Measurements from ENCODE around the gene KRTAP4-1. TPM values are rescaled to one million over a fixed set of nuclear protein-coding genes. Genes with fewer than 3 reads are reported as not detected.

Gene KRTAP4-1
- not detected in 2 replicates for total RNA-seq

DNA sequence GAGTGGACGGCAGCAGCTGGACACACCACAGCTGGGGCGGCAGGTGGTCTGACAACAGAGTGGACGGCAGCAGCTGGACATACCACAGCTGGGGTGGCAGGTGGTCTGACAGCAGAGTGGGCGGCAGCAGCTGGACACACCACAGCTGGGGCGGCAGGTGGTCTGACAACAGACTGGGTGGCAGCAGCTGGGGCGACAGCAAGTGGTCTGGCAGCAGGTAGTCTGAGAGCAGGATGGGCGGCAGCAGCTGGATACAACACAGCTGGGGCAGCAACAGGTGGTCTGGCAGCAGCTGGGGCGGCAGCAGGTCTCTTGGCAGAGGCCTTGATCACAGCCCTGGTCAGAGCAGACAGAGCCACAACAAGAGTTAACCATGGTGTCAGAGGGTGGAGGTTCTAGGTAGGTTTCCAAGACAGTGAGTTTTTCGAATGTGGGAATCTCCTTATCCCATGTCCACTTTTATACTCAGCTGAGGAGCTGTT is at the start of gene KRTAP4-1:
KRTAP4-1 (minus strand) TSS at position 432 of the 482 bp plus-strand sequence; CDS start at position 375, 57 bp downstream.

DNA sequence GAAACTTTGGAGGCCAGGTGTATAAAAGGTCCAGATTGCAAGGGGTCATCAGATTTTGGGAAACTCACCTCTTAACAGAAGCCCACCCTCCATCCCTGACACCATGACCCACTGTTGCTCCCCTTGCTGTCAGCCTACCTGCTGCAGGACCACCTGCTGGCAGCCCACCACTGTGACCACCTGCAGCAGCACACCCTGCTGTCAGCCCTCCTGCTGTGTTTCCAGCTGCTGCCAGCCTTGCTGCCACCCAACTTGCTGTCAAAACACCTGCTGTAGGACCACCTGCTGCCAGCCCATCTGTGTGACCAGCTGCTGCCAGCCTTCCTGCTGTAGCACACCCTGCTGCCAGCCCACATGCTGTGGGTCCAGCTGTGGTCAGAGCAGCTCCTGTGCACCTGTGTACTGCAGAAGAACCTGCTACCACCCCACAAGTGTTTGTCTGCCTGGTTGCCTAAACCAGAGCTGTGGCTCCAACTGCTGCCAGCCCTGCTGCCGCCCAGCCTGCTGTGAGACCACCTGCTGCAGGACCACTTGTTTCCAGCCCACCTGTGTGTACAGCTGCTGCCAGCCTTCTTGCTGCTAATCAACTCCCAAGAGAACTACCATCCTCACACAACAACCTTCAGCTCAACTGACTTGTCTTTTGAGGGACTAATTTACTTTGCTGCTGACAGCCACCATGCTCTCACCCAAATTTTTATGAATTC is 47.8 kb upstream of the KRTAP4-1 start, which contains the start of gene KRTAP9-3:
KRTAP9-3 (plus strand) TSS at position 51 of the 707 bp plus-strand sequence; CDS start at position 104, 53 bp downstream.

DNA sequence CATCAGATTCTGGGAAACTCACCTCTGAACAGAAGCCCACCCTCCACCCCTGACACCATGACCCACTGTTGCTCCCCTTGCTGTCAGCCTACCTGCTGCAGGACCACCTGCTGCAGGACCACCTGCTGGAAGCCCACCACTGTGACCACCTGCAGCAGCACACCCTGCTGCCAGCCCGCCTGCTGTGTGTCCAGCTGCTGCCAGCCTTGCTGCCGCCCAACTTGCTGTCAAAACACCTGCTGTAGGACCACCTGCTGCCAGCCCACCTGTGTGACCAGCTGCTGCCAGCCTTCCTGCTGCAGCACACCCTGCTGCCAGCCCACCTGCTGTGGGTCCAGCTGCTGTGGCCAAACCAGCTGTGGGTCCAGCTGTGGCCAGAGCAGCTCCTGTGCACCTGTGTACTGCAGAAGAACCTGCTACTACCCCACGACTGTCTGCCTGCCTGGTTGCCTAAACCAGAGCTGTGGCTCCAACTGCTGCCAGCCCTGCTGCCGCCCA is 41.9 kb upstream of the KRTAP4-1 start, which contains the start of gene KRTAP9-2:
KRTAP9-2 (plus strand) TSS at position 51 of the 498 bp plus-strand sequence; CDS start at position 58, 7 bp downstream.

DNA sequence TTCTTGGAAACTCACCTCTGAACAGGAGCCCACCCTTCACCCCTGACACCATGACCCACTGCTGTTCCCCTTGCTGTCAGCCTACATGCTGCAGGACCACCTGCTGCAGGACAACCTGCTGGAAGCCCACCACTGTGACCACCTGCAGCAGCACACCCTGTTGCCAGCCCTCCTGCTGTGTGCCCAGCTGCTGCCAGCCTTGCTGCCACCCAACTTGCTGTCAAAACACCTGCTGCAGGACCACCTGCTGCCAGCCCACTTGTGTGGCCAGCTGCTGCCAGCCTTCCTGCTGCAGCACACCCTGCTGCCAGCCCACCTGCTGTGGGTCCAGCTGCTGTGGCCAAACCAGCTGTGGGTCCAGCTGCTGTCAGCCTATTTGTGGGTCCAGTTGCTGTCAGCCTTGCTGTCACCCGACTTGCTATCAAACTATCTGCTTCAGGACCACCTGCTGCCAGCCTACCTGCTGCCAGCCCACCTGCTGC is 5.2 kb upstream of the KRTAP4-1 start, which contains the start of gene KRTAP9-1:
KRTAP9-1 (plus strand) TSS at position 51 of the 482 bp plus-strand sequence; CDS start at position 51, 0 bp downstream.

DNA sequence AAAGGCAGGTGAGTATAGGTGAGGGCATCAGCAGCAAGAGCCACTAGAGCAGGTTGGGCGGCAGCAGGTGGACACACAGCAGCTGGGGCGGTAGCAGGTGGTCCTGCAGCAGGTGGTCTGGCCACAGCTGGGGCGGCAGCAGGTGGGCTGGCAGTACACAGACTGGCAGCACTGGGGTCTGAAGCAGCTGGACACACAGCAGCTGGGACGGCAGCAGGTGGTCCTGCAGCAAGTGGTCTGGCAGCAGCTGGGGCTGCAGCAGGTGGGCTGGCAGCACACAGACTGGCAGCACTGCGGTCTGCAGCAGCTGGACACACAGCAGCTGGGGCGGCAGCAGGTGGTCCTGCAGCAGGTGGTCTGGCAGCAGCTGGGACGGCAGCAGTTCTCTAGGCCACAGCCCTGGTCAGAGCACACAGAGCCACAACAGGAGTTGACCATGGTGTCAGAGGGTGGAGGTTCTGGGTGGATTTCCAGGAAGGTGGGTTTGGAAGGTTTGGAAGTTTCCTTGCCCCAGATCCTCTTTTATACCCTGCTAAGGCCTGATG is 6.9 kb downstream of the KRTAP4-1 start, which contains the start of gene KRTAP4-2:
KRTAP4-2 (minus strand) TSS at position 495 of the 545 bp plus-strand sequence; CDS start at position 438, 57 bp downstream.

DNA sequence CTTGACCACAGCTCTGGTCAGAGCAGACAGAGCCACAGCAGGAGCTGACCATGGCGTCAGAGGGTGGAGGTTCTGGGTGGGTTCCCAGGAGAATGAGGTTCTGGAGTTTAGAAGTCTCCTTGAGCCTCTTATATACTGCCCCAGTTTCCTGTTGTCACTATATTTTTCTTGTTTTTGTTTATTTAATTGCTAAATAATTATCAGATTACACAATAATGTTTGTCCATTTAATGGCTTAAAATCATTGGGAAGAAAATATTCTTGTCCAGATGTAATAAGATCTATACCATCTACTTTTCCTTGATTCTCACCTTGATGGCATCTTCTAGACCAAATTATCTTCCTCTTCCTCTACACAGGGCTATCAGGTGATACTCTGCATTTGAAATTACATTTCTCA is 16.6 kb downstream of the KRTAP4-1 start, which contains the start of gene KRTAP4-3:
KRTAP4-3 (minus strand) TSS at position 101 of the 400 bp plus-strand sequence; CDS start at position 52, 49 bp downstream.

DNA sequence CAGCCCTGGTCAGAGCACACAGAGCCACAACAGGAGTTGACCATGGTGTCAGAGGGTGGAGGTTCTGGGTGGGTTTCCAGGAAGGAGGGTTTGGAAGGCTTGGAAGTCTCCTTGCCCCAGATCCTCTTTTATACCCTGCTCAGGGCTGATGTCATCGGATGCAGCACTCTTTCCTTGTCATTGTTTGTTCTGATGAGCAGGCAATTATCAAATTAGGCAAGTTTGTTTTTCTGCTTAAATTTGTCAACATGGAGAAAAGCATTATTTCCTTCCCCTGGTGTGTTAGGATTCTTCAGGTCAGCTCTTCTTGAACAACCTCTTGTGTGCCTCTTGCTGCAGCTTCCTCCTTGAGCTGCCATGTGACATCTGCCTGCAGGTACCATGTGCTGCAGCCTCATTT is 24.1 kb downstream of the KRTAP4-1 start, which contains the start of gene KRTAP4-4:
KRTAP4-4 (minus strand) TSS at position 101 of the 400 bp plus-strand sequence; CDS start at position 44, 57 bp downstream.

DNA sequence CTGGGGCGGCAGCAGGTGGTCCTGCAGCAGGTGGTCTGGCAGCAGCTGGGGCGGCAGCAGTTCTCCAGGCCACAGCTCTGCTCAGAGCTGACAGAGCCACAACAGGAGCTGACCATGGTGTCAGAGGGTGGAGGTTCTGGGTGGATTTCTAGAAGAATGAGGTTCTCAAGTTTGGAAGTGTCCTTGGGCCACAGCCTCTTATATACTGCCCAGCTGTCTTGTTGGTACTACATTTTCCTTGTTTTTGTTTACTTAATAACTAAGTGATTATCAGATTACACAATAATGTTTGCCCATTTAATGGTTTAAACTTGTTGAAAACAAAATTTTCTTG is 35.1 kb downstream of the KRTAP4-1 start, which contains the start of gene KRTAP4-5:
KRTAP4-5 (minus strand) TSS at position 174 of the 334 bp plus-strand sequence; CDS start at position 116, 58 bp downstream.

DNA sequence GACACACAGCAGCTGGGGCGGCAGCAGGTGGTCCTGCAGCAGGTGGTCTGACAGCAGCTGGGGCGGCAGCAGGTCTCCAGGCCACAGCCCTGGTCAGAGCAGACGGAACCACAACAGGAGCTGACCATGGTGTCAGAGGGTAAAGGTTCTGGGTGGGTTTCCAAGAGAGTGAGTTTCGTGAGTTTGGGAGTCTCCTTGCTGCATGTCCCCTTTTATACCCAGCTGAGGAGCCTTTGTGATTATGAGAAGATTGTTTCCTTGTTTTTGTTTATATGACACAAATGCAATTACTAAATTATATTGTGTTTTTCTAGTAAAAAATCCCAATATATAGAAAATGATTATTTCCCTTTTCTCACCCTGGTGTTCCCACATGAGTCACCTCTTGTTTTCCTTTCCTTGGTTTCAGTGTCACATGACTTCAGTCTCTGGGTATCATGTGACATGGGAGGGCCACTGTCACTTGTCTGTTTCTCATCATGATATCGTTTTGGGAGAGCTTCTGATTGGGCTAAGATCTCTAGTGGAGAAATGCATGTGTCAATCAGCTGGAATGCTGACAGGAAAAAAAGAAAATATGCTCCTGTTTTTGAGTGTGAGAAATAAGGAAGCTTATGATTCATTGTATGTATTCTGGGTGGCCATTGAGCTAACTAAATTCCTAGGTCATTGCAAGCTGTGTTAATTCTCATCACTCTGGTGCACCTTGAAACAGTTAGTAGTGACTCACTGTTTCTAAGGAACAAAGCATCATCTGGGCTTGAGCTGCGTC is 44.2 kb downstream of the KRTAP4-1 start, which contains the start of gene KRTAP4-6:
KRTAP4-6 (minus strand) TSS at position 185 of the 772 bp plus-strand sequence; CDS start at position 128, 57 bp downstream.

Other genes starting within 250 kb of the KRTAP4-1 start
- not detected in 2 replicates for gene KRT23, start 247.3 kb downstream of the KRTAP4-1 start, total RNA-seq
- not detected in 2 replicates for gene KRT39, start 218.0 kb downstream of the KRTAP4-1 start, total RNA-seq
- gene KRT40, start 200.6 kb downstream of the KRTAP4-1 start, total RNA-seq: not detected in 2 replicates
- gene KRTAP3-3, start 190.7 kb downstream of the KRTAP4-1 start, total RNA-seq: not detected in 2 replicates
- gene KRTAP3-2, start 185.0 kb downstream of the KRTAP4-1 start, total RNA-seq: not detected in 2 replicates
- not detected in 2 replicates for gene KRTAP3-1, start 175.8 kb downstream of the KRTAP4-1 start, total RNA-seq
- gene KRTAP1-5, start 157.7 kb downstream of the KRTAP4-1 start, total RNA-seq: not detected in 2 replicates
- gene KRTAP1-4, start 154.7 kb downstream of the KRTAP4-1 start, total RNA-seq: not detected in 2 replicates
- gene KRTAP1-3, start 150.0 kb downstream of the KRTAP4-1 start, total RNA-seq: not detected in 2 replicates
- gene KRTAP1-1, start 143.5 kb downstream of the KRTAP4-1 start, total RNA-seq: not detected in 2 replicates
- gene KRTAP2-1, start 137.6 kb downstream of the KRTAP4-1 start, total RNA-seq: not detected in 2 replicates
- not detected in 2 replicates for gene KRTAP2-2, start 129.7 kb downstream of the KRTAP4-1 start, total RNA-seq
- not detected in 2 replicates for gene KRTAP2-3, start 124.8 kb downstream of the KRTAP4-1 start, total RNA-seq
- gene KRTAP2-4, start 119.0 kb downstream of the KRTAP4-1 start, total RNA-seq: not detected in 2 replicates
- gene KRTAP4-7, start 100.8 kb downstream of the KRTAP4-1 start, total RNA-seq: not detected in 2 replicates
- not detected in 2 replicates for gene KRTAP4-8, start 86.8 kb downstream of the KRTAP4-1 start, total RNA-seq
- not detected in 2 replicates for gene KRTAP4-16, start 82.7 kb downstream of the KRTAP4-1 start, total RNA-seq
- not detected in 2 replicates for gene KRTAP4-9, start 79.5 kb downstream of the KRTAP4-1 start, total RNA-seq
- not detected in 2 replicates for gene KRTAP4-11, start 66.5 kb downstream of the KRTAP4-1 start, total RNA-seq
- gene KRTAP4-12, start 60.7 kb downstream of the KRTAP4-1 start, total RNA-seq: not detected in 2 replicates
- not detected in 2 replicates for gene KRTAP4-6, start 44.4 kb downstream of the KRTAP4-1 start, total RNA-seq
- not detected in 2 replicates for gene KRTAP4-5, start 35.1 kb downstream of the KRTAP4-1 start, total RNA-seq
- gene KRTAP4-4, start 24.2 kb downstream of the KRTAP4-1 start, total RNA-seq: not detected in 2 replicates
- gene KRTAP4-3, start 16.7 kb downstream of the KRTAP4-1 start, total RNA-seq: not detected in 2 replicates
- not detected in 2 replicates for gene KRTAP4-2, start 6.7 kb downstream of the KRTAP4-1 start, total RNA-seq
- not detected in 2 replicates for gene KRTAP9-1, start 5.0 kb upstream of the KRTAP4-1 start, total RNA-seq
- not detected in 2 replicates for gene KRTAP9-2, start 41.7 kb upstream of the KRTAP4-1 start, total RNA-seq
- not detected in 2 replicates for gene KRTAP9-3, start 47.5 kb upstream of the KRTAP4-1 start, total RNA-seq
- not detected in 2 replicates for gene KRTAP9-8, start 53.1 kb upstream of the KRTAP4-1 start, total RNA-seq
- not detected in 2 replicates for gene KRTAP9-4, start 64.8 kb upstream of the KRTAP4-1 start, total RNA-seq
- not detected in 2 replicates for gene KRTAP9-9, start 70.5 kb upstream of the KRTAP4-1 start, total RNA-seq
- gene KRTAP9-6, start 80.5 kb upstream of the KRTAP4-1 start, total RNA-seq: not detected in 2 replicates
- not detected in 2 replicates for gene KRTAP9-7, start 90.8 kb upstream of the KRTAP4-1 start, total RNA-seq
- not detected in 2 replicates for gene KRTAP29-1, start 117.9 kb upstream of the KRTAP4-1 start, total RNA-seq
- gene KRTAP16-1, start 124.4 kb upstream of the KRTAP4-1 start, total RNA-seq: not detected in 2 replicates
- not detected in 2 replicates for gene KRTAP17-1, start 130.8 kb upstream of the KRTAP4-1 start, total RNA-seq
- not detected in 2 replicates for gene KRT33A, start 165.9 kb upstream of the KRTAP4-1 start, total RNA-seq
- not detected in 2 replicates for gene KRT33B, start 184.9 kb upstream of the KRTAP4-1 start, total RNA-seq
- gene KRT34, start 197.4 kb upstream of the KRTAP4-1 start, total RNA-seq: not detected in 2 replicates
- not detected in 2 replicates for gene KRT31, start 212.7 kb upstream of the KRTAP4-1 start, total RNA-seq
- gene KRT37, start 239.7 kb upstream of the KRTAP4-1 start, total RNA-seq: not detected in 2 replicates

All from endothelial cell of coronary artery (primary cell).